NCI-H2227 treated with DMSO at 0.1 percent for 48 hours (cell line): ENCODE results near the gene ASMTL.
"Not testable (repeated sequence)": the region's sequence is repeated elsewhere in the genome, so short reads cannot be mapped to it uniquely, and the experiment has no call there.

Experiments
- DNase-seq: peaks from one replicate; lab custom pipeline; 2025; lab: John Stamatoyannopoulos, UW

Gene ASMTL

GRCh38 chrX:1433646-1434357 lies 18.9 kb downstream of the ASMTL start:
- DNase-seq, result no peak

DNA sequence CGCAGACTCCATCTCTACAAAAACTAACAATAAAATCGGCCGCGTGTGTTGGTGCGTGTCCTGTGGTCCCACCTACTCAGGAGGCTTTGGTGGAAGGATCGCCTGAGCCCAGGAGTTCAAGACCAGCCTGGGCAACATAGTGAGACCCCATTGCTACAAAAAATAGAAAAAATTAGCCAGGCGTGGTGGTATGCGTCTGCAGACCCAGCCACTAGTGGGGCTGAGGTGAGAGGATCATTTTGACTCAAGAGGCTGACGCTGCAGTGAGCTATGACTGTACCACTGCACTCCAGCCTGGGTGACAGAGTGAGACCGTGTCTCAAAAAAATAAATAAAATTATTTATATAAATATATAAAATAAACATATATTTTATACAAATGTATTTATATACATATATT lies 22.3 kb downstream of the ASMTL start:
- DNase-seq, result no peak

DNA sequence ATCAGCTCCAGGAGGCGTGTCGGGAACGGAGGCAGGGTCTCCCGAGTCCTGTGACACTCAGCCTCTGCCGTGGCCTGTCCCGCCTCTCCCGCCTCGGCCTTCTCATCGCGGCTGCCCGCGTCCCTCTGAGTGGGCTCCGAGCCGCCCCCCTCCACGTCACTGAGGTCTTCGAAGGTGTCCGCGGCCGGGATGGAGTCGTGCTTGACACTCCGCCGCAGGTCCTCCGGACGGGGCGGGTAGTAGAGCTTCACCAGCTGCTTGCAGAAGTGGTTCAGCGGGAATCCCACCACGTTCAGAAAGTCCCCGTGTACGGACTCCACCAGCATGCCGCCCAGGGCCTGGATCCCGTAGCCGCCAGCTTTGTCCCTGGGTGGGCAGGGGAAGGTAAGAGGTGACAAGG lies 25.0 kb downstream of the ASMTL start:
- no peak for DNase-seq

GRCh38 chrX:1426321-1426720 lies 26.4 kb downstream of the ASMTL start:
- DNase-seq, result not testable (repeated sequence)

DNA sequence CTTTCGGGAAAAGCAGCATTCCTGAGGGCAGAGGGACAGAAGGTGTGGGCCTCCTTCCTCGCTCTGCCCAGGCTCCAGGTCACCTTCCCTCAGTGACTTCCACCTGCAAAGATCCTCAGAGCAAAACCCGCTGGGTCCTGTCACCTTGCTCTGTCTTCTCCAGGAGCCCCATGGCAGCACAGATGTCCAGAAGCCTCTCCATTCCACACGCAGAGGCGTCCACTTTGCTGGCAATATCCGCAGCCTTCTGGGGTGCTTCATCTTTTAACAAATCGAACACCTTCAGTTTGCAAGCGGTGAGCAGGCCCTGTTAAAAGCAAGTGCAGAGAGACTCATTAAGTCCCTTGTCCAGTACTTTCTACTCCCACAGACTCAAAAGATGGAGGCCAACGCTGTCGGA lies 27.3 kb downstream of the ASMTL start:
- DNase-seq, result no peak

DNA sequence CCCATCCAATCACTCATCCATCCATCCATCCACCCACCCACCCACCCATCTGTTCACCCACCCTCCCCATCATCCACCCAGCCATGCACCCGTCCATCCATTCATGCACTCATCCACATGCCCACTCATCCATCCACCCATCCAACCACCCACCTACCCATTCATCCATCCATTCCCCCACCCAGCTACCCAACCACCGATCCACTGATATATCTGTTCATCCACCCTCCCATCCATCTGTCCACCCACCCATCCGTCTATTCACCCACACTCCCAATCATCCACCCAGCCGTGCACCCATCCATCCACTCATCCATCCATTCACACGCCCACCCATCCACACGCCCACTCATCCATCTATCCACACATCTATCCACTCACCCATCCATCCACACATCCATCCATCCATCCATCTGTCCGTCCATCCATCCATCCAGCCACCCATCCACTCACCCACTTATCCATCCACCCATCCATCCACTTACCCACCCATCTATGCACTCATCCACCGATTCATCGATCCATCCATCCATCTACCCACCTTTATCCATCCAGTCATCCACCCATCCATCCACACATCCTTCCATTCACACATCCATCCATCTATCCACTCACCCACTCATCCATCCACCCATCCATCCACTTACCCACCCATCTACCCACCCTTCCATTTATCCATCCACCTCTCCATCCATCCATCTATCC lies 28.4 kb downstream of the ASMTL start:
- DNase-seq, result no peak

GRCh38 chrX:1423215-1423614 lies 29.5 kb downstream of the ASMTL start:
- DNase-seq, result no peak

DNA sequence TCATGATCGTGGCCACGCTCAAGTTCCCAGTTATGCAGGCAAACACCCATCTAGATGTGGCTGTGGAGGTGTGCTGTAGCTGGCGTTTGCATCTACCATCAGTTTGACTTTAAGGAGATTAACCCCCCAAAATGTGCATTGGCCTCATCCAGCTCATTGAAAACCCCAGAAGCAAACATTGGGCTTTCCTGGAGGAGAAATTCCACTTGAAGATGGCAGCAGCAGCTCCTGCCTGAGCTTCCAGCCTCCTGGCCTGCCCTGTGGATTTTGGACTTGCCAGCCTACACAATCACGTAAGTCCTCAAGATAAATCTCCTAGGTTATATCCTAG lies 30.6 kb downstream of the ASMTL start:
- no peak for DNase-seq

DNA sequence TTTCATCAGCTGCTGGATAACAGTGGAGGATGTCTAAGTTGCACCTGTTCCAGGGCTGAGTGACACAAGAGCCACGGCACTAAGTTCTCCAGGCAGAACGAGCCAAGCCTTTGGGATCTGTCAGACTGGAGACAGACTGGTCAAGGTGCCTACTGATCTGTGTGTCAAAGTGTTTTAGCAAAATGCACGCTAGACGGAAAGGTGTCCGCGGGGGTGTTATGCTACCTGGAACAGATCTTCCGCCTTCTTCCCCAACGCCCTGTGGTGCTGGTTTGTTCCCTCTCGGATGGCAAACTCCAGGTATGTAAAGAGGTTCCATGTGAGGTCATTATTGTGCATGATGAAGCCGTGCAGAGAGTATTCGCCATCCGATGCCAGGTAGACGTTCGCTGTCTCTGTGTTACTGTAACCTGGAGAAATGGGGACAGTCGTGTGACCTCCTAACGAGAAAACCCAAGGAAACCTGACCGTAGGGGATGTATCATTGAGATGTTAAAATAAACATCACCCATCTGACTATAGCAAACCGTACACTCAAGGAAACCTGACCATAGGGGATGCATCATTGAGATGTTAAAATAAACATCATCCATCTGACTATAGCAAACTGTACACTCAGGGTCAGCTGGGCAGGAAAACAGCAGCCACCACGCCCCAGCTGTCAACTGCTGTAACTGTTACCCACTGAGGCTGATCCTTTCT lies 31.1 kb downstream of the ASMTL start:
- no peak for DNase-seq

DNA sequence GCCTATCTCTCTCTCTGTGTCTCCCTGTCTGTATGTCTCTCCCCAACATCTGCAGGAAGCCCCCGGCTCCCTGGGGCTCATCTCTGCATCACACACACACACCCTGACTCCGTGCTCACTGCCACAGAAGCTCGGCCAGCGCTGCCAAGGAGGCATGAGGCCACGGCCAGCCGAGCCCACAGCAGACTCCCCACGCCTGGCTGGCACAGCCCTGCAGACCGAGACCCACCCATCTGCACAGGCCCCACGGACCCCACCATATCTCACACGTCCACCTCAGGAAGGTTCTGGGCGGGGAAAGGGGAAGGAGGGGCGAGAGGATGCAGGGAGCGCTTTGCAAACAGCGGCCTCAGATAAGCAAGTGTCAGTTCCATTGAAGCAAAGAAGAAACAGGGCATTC lies 32.3 kb downstream of the ASMTL start:
- no peak for DNase-seq

GRCh38 chrX:1419545-1420355 lies 33.0 kb downstream of the ASMTL start:
- DNase-seq, result no peak

DNA sequence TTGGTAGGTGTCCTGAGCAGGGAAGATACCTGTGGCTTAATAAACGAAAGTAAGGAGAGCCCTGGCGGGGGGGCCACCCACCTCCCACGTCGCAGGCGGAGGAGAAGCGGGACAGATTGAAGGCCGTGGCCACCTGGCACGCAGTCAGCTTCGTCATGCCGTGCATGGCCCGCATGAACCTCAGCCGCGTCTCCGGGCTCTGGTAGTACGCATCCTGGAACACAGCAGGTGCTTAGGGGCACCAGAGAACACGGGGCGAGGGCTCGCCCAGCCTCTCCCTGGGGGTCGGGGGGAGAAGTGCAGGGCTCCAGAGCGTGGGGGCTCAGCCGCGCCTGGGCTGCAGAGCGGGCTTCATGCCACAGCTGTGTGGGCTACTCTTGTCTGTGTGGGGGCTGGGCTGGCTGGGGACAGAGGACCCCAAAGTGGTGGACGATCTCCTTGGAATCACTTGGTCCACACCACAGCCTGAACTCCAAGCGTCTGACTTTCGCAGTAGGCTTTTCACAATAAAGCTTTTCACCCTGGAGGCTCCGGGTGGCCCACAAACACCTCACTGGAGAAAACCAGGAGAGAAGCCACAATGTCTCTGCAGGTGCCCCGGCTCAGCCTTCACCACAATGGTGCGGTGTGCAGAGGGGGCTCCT lies 33.7 kb downstream of the ASMTL start:
- DNase-seq, result no peak

GRCh38 chrX:1417921-1418771 lies 34.6 kb downstream of the ASMTL start:
- no peak for DNase-seq

DNA sequence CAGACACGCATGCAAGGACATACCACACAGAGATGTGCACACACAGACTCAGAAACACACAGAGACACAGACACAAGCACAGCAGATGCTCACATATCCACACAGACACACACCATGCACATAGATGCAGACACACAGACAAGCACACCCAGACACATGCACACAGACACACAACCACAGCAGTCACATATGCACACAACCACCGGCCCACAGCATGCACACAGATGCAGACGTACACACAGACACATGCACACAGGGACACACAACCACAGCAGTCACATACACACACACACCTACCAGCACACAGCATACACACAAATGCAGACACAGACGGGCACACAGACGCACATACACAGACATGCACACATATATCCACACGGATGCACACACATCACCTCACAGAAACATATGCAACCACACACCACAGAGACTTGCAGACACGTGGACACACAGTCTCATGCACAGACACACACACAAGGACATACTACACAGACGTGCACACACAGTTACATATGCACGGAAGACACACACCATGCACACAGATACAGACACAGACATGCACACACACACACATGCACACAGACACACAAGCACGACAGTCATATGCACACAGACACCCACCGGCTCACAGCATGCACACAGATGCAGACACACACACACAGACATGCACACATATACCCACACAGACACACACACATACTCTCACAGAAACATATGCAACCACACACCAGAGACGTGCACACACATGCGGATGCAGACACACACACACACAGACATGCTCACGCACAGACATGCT lies 35.5 kb downstream of the ASMTL start:
- DNase-seq, result no peak

DNA sequence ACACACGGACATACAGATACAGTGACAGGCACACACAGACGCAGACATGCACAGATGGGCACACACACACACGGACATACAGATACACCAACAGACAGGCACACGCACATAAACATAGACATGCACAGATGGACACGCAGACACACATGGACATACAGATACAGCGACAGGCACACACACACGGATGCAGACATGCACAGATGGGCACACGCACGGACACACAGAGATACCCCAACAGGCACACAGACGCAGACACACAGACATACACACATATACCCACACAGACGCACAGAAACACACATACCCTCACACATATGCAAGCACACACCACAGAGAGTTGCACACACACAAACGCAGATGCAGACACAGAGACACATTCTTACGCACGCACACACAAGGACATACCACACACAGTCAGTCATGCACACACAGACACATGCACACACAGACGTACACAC lies 36.4 kb downstream of the ASMTL start:
- no peak for DNase-seq

DNA sequence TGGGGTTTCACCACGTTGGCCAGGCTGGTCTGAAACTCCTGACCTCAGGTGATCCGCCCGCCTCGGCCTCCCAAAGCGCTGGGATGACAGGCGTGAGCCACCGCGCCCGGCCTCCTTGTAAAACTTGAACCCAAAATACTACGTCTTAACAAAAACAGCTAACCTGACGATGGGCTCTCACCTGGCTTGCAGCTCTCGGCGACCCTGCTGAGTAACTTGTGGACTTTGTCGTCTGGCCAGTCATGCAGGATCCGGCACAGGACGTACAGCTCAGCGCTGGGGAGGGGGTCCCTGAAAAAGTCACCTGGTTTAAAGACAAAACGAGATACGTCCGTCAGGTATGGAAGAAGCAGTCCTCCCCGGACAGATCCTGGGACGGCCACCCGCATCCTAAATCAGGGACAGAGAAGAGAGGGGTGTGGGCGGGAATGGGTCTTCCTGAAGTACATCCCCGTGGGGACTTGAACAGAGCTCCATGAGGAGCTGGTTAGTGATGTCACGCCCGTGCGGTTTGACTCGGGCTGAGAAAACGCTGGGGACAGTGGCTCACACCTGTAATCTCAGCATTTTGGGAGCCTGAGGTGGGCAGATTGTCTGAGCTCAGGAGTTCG lies 40.1 kb downstream of the ASMTL start:
- no peak for DNase-seq

GRCh38 chrX:1411326-1411725 lies 41.4 kb downstream of the ASMTL start:
- no peak for DNase-seq

DNA sequence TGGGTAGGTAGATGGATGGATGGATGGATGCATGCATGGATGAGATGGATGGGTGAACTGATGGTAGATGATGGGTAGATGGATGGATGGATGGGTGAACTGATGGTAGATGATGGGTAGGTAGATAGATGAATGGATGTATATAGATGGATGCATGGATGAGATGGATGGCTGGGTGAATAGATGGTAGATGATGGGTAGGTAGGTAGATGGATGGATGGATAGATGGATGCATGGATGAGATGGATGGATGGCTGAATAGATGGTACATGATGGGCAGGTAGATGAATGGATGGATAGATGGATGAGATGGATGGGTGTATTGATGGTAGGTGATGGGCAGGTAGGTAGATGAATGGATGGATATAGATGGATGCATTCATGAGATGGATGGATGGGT lies 45.7 kb downstream of the ASMTL start:
- no peak for DNase-seq

DNA sequence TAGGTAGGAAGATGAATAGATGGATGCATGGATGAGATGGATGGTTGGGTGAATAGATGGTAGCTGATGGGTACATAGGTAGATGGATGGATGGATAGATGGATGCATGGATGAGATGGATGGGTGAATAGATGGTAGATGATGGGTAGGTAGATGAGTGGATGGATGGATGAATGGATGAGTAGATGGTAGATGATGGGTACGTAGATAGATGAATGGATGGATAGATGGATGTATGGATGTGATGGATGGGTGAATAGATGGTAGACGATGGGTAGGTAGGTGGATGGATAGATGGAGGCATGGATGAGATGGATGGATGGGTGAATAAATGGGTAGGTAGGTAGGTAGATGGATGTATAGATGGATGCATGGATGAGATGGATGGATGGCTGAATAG lies 46.9 kb downstream of the ASMTL start:
- DNase-seq, result not testable (repeated sequence)

DNA sequence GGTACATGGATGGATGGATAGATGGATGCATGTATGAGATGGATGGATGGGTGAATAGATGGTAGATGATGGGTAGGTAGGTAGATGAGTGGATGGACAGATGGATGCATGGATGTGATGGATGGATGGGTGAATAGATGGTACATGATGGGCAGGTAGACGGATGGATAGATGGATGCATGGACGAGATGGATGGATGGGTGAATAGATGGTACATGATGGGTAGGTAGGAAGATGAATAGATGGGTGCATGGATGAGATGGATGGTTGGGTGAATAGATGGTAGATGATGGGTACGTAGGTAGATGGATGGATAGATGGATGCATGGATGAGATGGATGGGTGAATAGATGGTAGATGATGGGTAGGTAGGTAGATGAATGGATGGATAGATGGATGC lies 48.8 kb downstream of the ASMTL start:
- not testable (repeated sequence) for DNase-seq
